K562 (cell line): ENCODE results near the gene TIMP1. TPM values are rescaled to one million over a fixed set of nuclear protein-coding genes. Genes with fewer than 3 reads are reported as not detected.

Experiments used
- ATF1 ChIP-seq, 2 experiments: fragments of 450-650 bp in 1 of 2; IDR thresholded peaks; 2 replicates each; pipeline ENCODE4 v1.6.1; 2016; ENCODE audit warnings: missing compliant biosample characterization in 1 of 2, missing genetic modification characterization in 1 of 2
- CBFA2T3 ChIP-seq: fragments of 450-650 bp; IDR thresholded peaks from 2 replicates; pipeline ENCODE4 v1.6.1; 2017
- ETS1 ChIP-seq: conservative IDR thresholded peaks from 2 replicates; pipeline ENCODE4 v1.6.1; 2011; ENCODE audit warnings: low read depth, mild to moderate bottlenecking, low read length; ENCODE audit not compliant: control insufficient read depth
- FOXA3 ChIP-seq, 2 experiments: fragments of 450-650 bp in 1 of 2; sonication (generic) in 1 of 2; formaldehyde crosslinking; IDR thresholded peaks in 1 of 2; conservative IDR thresholded peaks in 1 of 2; 2 replicates each; pipeline versions ENCODE4 v1.4.0 to v1.8.0; 2020 to 2022; ENCODE audit warnings: mild to moderate bottlenecking in 2 of 2, missing genetic modification reagents in 1 of 2
- GTF2F1 ChIP-seq: IDR thresholded peaks from 2 replicates; pipeline ENCODE4 v1.6.1; 2011; ENCODE audit warnings: low read depth, low read length, improper control_type of control experiment
- JUND ChIP-seq, 2 experiments: IDR thresholded peaks; 2 replicates in 1 of 2; 3 replicates in 1 of 2; pipeline ENCODE4 v1.6.1; 2011; ENCODE audit warnings: borderline replicate concordance in 2 of 2, low read depth in 2 of 2, low read length in 2 of 2, improper control_type of control experiment in 1 of 2, missing biosample characterization in 1 of 2, missing genetic modification characterization in 1 of 2, missing genetic modification reagents in 1 of 2
- L3MBTL2 ChIP-seq: fragments of 450-650 bp; IDR thresholded peaks from 2 replicates; pipeline ENCODE4 v1.6.1; 2016; ENCODE audit warnings: mild to moderate bottlenecking, moderate library complexity
- MLX ChIP-seq, 2 experiments: fragments of 450-650 bp in 1 of 2; sonication (generic) in 1 of 2; formaldehyde crosslinking; conservative IDR thresholded peaks; 2 replicates each; pipeline versions ENCODE4 v1.4.0 to v1.8.1; 2020 to 2022; ENCODE audit warnings: mild to moderate bottlenecking in 1 of 2, missing genetic modification reagents in 1 of 2
- MXI1 ChIP-seq: IDR thresholded peaks from 2 replicates; pipeline ENCODE4 v1.6.1; 2011; ENCODE audit warnings: low read depth, mild to moderate bottlenecking, improper control_type of control experiment, low read length
- NFIC ChIP-seq: fragments of 450-650 bp; IDR thresholded peaks from 2 replicates; pipeline ENCODE4 v1.6.1; 2017; ENCODE audit warnings: mild to moderate bottlenecking, inconsistent platforms
- PHF21A ChIP-seq: fragments of 450-650 bp; IDR thresholded peaks from 2 replicates; pipeline ENCODE4 v1.6.1; 2017; ENCODE audit warnings: low read depth, borderline replicate concordance
- RBFOX2 ChIP-seq: fragments of 200-400 bp; formaldehyde crosslinking; IDR thresholded peaks from 2 replicates; pipeline ENCODE4 v1.6.1; 2017; ENCODE audit warnings: low read depth, mild to moderate bottlenecking, low read length, moderate library complexity
- RCOR1 ChIP-seq, 2 experiments: IDR thresholded peaks; 2 replicates each; pipeline ENCODE4 v1.6.1; 2012; ENCODE audit warnings: low read depth in 2 of 2, low read length in 2 of 2, borderline replicate concordance in 1 of 2, improper control_type of control experiment in 1 of 2
- SIN3B ChIP-seq: fragments of 450-650 bp; IDR thresholded peaks from 2 replicates; pipeline ENCODE4 v1.6.1; 2017; ENCODE audit warnings: low read depth, mild to moderate bottlenecking, moderate library complexity
- SP2 ChIP-seq: IDR thresholded peaks from 2 replicates; pipeline ENCODE4 v1.6.1; 2011; ENCODE audit warnings: mild to moderate bottlenecking, low read depth, low read length, moderate library complexity; ENCODE audit not compliant: poor library complexity, severe bottlenecking; ENCODE audit errors: extremely low read depth
- TCF15 ChIP-seq: fragments of 250-450 bp; sonication (Bioruptor Pico); IDR thresholded peaks from 2 replicates; pipeline ENCODE4 v1.8.0; 2022; ENCODE audit warnings: moderate library complexity, mild to moderate bottlenecking, inconsistent platforms
- TRIM24 ChIP-seq, 2 experiments: fragments of 450-650 bp; IDR thresholded peaks; 2 replicates each; pipeline ENCODE4 v1.6.1; 2016
- ZBTB5 ChIP-seq: fragments of 450-650 bp; IDR thresholded peaks from 2 replicates; pipeline ENCODE4 v1.6.1; 2017; ENCODE audit warnings: antibody characterized with exemption
- ZNF280A ChIP-seq: fragments of 450-650 bp; IDR thresholded peaks from 2 replicates; pipeline ENCODE4 v1.6.1; 2018; ENCODE audit warnings: mild to moderate bottlenecking, low read depth; ENCODE audit not compliant: partially characterized antibody
- ZNF77 ChIP-seq: fragments of 250-450 bp; sonication (Bioruptor Pico); IDR thresholded peaks from 2 replicates; pipeline ENCODE4 v1.5.0; 2020
- polyA plus RNA-seq, 8 experiments: library from polyadenylated mRNA; depleted of rRNA in 4 of 8; stranded (reverse) in 5 of 8; unstranded in 3 of 8; fragments of >200 nt; fragmentation: Nextera tagmentation in 2 of 8; fragmentation: Illumina TruSeq in 1 of 8; extraction: Ambion mirVana in 2 of 8; extraction: Trizol in 1 of 8; gene quantifications; 2 replicates each; pipeline versions ENCODE4 v1.2.1 to v1.2.3, GENCODE V29; 2011 to 2014; ENCODE audit warnings: inconsistent platforms in 1 of 8, missing spikeins in 1 of 8
- total RNA-seq, 7 experiments: library from RNA; depleted of rRNA in 6 of 7; stranded (reverse); fragments of >200 nt in 6 of 7; fragmentation: Illumina TruSeq in 2 of 7; extraction: Trizol in 2 of 7; gene quantifications; 2 replicates each; pipeline versions ENCODE4 v1.2.1 to v1.2.3, GENCODE V29; 2011 to 2021; ENCODE audit warnings: low replicate concordance in 1 of 7

The TIMP1 gene
- total and polyA plus RNA-seq, 9 of the 15 experiments (the other 6 are each of a cell fraction or from before 2014, with no cell fraction given), result 115 to 699 (median 273) TPM

- TF ChIP-seq RCOR1 (IDR thresholded peaks at IDR 0.05; ENCODE audit: borderline replicate concordance in 1 of 2, low read depth in 2 of 2, low read length in 2 of 2), result peak in 1 of 2 experiments; percentile 68; a peak in 1 of 4 replicates
- 0 out of 2 replicates have a peak, but pooled peaks have one; percentile 41 for TF ChIP-seq SIN3B
- no peak for TF ChIP-seq SP2
- TF ChIP-seq ZNF77 (CRISPR knock-in tag), result no peak
- peak; percentile 38; the same call in 1 of the 2 replicates for TF ChIP-seq RBFOX2
- no peak for TF ChIP-seq ETS1
- TF ChIP-seq ATF1 (CRISPR knock-in tag; IDR thresholded peaks at IDR 0.05), result peak; percentile 56
- TF ChIP-seq ATF1 (tag; IDR thresholded peaks at IDR 0.05), result peak; percentile 98
- TF ChIP-seq FOXA3 (CRISPR knock-in tag; conservative IDR thresholded peaks at IDR 0.05 in 1 of 2, IDR thresholded peaks at IDR 0.05 in 1 of 2), result peak in 1 of 2 experiments; percentile 49; a peak in 1 of 4 replicates
- TF ChIP-seq MLX (CRISPR knock-in tag; conservative IDR thresholded peaks at IDR 0.05), result 0 out of 4 replicates have a peak, but pooled peaks of 1 of the 2 experiments have one; percentile 49
- TF ChIP-seq TRIM24 (IDR thresholded peaks at IDR 0.05), result peak in 1 of 2 experiments; percentile 27; a peak in 1 of 4 replicates
- no peak; the same call in 1 of the 2 replicates for TF ChIP-seq NFIC
- no peak for TF ChIP-seq CBFA2T3
- TF ChIP-seq ZBTB5, result no peak
- no peak for TF ChIP-seq PHF21A
- peak; percentile 99 for TF ChIP-seq JUND (IDR thresholded peaks at IDR 0.05; ENCODE audit: borderline replicate concordance, low read depth, low read length)
- peak; percentile 89; the same call in 1 of the 3 replicates for TF ChIP-seq JUND (tag; IDR thresholded peaks at IDR 0.05; ENCODE audit: borderline replicate concordance, low read depth, low read length)
- TF ChIP-seq GTF2F1, result no peak
- TF ChIP-seq L3MBTL2, result peak; percentile 56; the same call in 1 of the 2 replicates
- no peak for TF ChIP-seq TCF15 (CRISPR knock-in tag)
- TF ChIP-seq ZNF280A, result no peak
- no peak for TF ChIP-seq MXI1
Observed at GRCh38 chrX:47619486-47620302, 37.5 kb downstream of the TIMP1 start, which contains the start of gene SYN1 (continued).
